Measurements from ENCODE around the gene ADCY7.

- TF ChIP-seq SP1 (IDR thresholded peaks at IDR 0.05), result no peak
- TF ChIP-seq TARDBP (IDR thresholded peaks at IDR 0.05), result no peak
- TF ChIP-seq L3MBTL2 (conservative IDR thresholded peaks at IDR 0.05), result no peak
- TF ChIP-seq ZNF384 (IDR thresholded peaks at IDR 0.05), result no peak
- no peak for TF ChIP-seq FOXM1 (IDR thresholded peaks at IDR 0.05; ENCODE audit: borderline replicate concordance)
- no peak for TF ChIP-seq FOXA1 (IDR thresholded peaks at IDR 0.05)
- no peak for TF ChIP-seq ELF4 (IDR thresholded peaks at IDR 0.05)
- no peak for TF ChIP-seq BHLHE40 (IDR thresholded peaks at IDR 0.05; ENCODE audit: borderline replicate concordance)
- no peak for TF ChIP-seq FOXK2 (IDR thresholded peaks at IDR 0.05)
- no peak for TF ChIP-seq ARNT (IDR thresholded peaks at IDR 0.05)
- TF ChIP-seq SUZ12 (IDR thresholded peaks at IDR 0.05), result no peak
- no peak for TF ChIP-seq NFRKB (IDR thresholded peaks at IDR 0.05)
- no peak for TF ChIP-seq CTBP1 (IDR thresholded peaks at IDR 0.05; ENCODE audit: borderline replicate concordance)
Measured at GRCh38 chr16:50298591-50299507, 32.5 kb downstream of the ADCY7 start.
